ENCODE data around the gene CALR3. TPM values are rescaled to one million over a fixed set of nuclear protein-coding genes. Genes with fewer than 3 reads are reported as not detected.
A peak's percentile ranks its signal among the peaks of the same experiment; 100 is the strongest.

CALR3 gene
- total and polyA plus RNA-seq, 10 of the 15 experiments (the other 5 are each of a cell fraction or from before 2014, with no cell fraction given), result 0.05 to 0.45 (median 0.12) TPM; not detected in 2

- TF ChIP-seq ZBTB11 (CRISPR knock-in tag; IDR thresholded peaks at IDR 0.05) (no peak), ZNF274 (IDR thresholded peaks at IDR 0.05; ENCODE audit: insufficient read depth, insufficient read length) (no peak), RAD51 (IDR thresholded peaks at IDR 0.05) (no peak), RAD21 (IDR thresholded peaks at IDR 0.05; ENCODE audit: insufficient read depth, low read depth, low read length) (peak; percentile 47), NR2C2 (IDR thresholded peaks at IDR 0.05; ENCODE audit: borderline replicate concordance, control insufficient read depth, insufficient read length, low read depth) (no peak), PBX3 (IDR thresholded peaks at IDR 0.05; ENCODE audit: insufficient replicate concordance, low read depth, low read length) (peak; percentile 49), POLR2A (IDR thresholded peaks at IDR 0.05; ENCODE audit: low read depth, low read length) (0 out of 2 replicates have a peak, but pooled peaks have one; percentile 30), BHLHE40 (IDR thresholded peaks at IDR 0.05; ENCODE audit: borderline replicate concordance in 1 of 2, low read depth in 2 of 2, low read length in 1 of 2) (no peak), NBN (IDR thresholded peaks at IDR 0.05) (no peak), CHD2 (IDR thresholded peaks at IDR 0.05; ENCODE audit: borderline replicate concordance, low read depth, low read length) (no peak), PKNOX1 (IDR thresholded peaks at IDR 0.05) (peak; percentile 59)
Observed at GRCh38 chr19:16527971-16528521, 32.1 kb upstream of the CALR3 start (continued).

All from GM12878 (cell line).